ENCODE data around the gene FMO5.

The FMO5 gene

GRCh38 chr1:147214842-147215539, 10.1 kb downstream of the FMO5 start:
- Histone ChIP-seq H3K4me3 (ENCODE audit: low read length) (no peak overlapping the region), H3K9ac (ENCODE audit: low read length) (no peak overlapping the region), H3K4me1 (ENCODE audit: control insufficient read depth, low read depth, low read length) (no peaks in the 10 kb centered on the region), H3K27ac (ENCODE audit: low read length) (no peak overlapping the region), H3K9me3 (ENCODE audit: control insufficient read depth, low read depth, low read length) (no peaks in the 10 kb centered on the region), H3K36me3 (ENCODE audit: control insufficient read depth, low read depth, low read length) (no peaks in the 10 kb centered on the region), H3K27me3 (ENCODE audit: control insufficient read depth, insufficient read depth, low read length) (no peaks in the 10 kb centered on the region)

GRCh38 chr1:147214325-147214724, 10.8 kb downstream of the FMO5 start:
- H3K36me3 ChIP-seq (ENCODE audit: control insufficient read depth, low read depth, low read length), result no peaks in the 10 kb centered on the region
- H3K27me3 ChIP-seq (ENCODE audit: control insufficient read depth, insufficient read depth, low read length), result no peaks in the 10 kb centered on the region
- no peak overlapping the region for H3K4me3 ChIP-seq (ENCODE audit: low read length)
- H3K9me3 ChIP-seq (ENCODE audit: control insufficient read depth, low read depth, low read length), result no peaks in the 10 kb centered on the region
- no peak overlapping the region for H3K9ac ChIP-seq (ENCODE audit: low read length)
- no peaks in the 10 kb centered on the region for H3K4me1 ChIP-seq (ENCODE audit: control insufficient read depth, low read depth, low read length)
- no peak overlapping the region for H3K27ac ChIP-seq (ENCODE audit: low read length)

GRCh38 chr1:147213271-147213670, 11.9 kb downstream of the FMO5 start:
- H3K9me3 ChIP-seq (ENCODE audit: control insufficient read depth, low read depth, low read length), result no peaks in the 10 kb centered on the region
- H3K4me1 ChIP-seq (ENCODE audit: control insufficient read depth, low read depth, low read length), result no peaks in the 10 kb centered on the region
- H3K36me3 ChIP-seq (ENCODE audit: control insufficient read depth, low read depth, low read length), result no peaks in the 10 kb centered on the region
- no peak overlapping the region for H3K4me3 ChIP-seq (ENCODE audit: low read length)
- no peaks in the 10 kb centered on the region for H3K27me3 ChIP-seq (ENCODE audit: control insufficient read depth, insufficient read depth, low read length)
- H3K9ac ChIP-seq (ENCODE audit: low read length), result no peak overlapping the region
- no peak overlapping the region for H3K27ac ChIP-seq (ENCODE audit: low read length)

- H3K27ac ChIP-seq (ENCODE audit: low read length), result no peak overlapping the region
- no peaks in the 10 kb centered on the region for H3K4me1 ChIP-seq (ENCODE audit: control insufficient read depth, low read depth, low read length)
- H3K4me3 ChIP-seq (ENCODE audit: low read length), result no peak overlapping the region
- H3K36me3 ChIP-seq (ENCODE audit: control insufficient read depth, low read depth, low read length), result no peaks in the 10 kb centered on the region
- no peaks in the 10 kb centered on the region for H3K9me3 ChIP-seq (ENCODE audit: control insufficient read depth, low read depth, low read length)
- no peaks in the 10 kb centered on the region for H3K27me3 ChIP-seq (ENCODE audit: control insufficient read depth, insufficient read depth, low read length)
- no peak overlapping the region for H3K9ac ChIP-seq (ENCODE audit: low read length)
These were observed 13.6 kb downstream of the FMO5 start for GRCh38 chr1:147211577-147211976.

GRCh38 chr1:147210987-147211386, 14.2 kb downstream of the FMO5 start:
- Histone ChIP-seq H3K9me3 (ENCODE audit: control insufficient read depth, low read depth, low read length) (no peaks in the 10 kb centered on the region), H3K27me3 (ENCODE audit: control insufficient read depth, insufficient read depth, low read length) (no peaks in the 10 kb centered on the region), H3K36me3 (ENCODE audit: control insufficient read depth, low read depth, low read length) (no peaks in the 10 kb centered on the region), H3K4me1 (ENCODE audit: control insufficient read depth, low read depth, low read length) (no peaks in the 10 kb centered on the region), H3K9ac (ENCODE audit: low read length) (no peak overlapping the region), H3K27ac (ENCODE audit: low read length) (no peak overlapping the region), H3K4me3 (ENCODE audit: low read length) (no peak overlapping the region)

GRCh38 chr1:147209825-147210821, 15.0 kb downstream of the FMO5 start:
- no peaks in the 10 kb centered on the region for H3K27me3 ChIP-seq (ENCODE audit: control insufficient read depth, insufficient read depth, low read length)
- H3K36me3 ChIP-seq (ENCODE audit: control insufficient read depth, low read depth, low read length), result no peaks in the 10 kb centered on the region
- H3K4me3 ChIP-seq (ENCODE audit: low read length), result no peak overlapping the region
- no peaks in the 10 kb centered on the region for H3K4me1 ChIP-seq (ENCODE audit: control insufficient read depth, low read depth, low read length)
- no peaks in the 10 kb centered on the region for H3K9me3 ChIP-seq (ENCODE audit: control insufficient read depth, low read depth, low read length)
- H3K9ac ChIP-seq (ENCODE audit: low read length), result no peak overlapping the region
- H3K27ac ChIP-seq (ENCODE audit: low read length), result no peak overlapping the region

- no peaks in the 10 kb centered on the region for H3K9me3 ChIP-seq (ENCODE audit: control insufficient read depth, low read depth, low read length)
- H3K27me3 ChIP-seq (ENCODE audit: control insufficient read depth, insufficient read depth, low read length), result no peaks in the 10 kb centered on the region
- no peak overlapping the region for H3K9ac ChIP-seq (ENCODE audit: low read length)
- H3K27ac ChIP-seq (ENCODE audit: low read length), result no peak overlapping the region
- no peaks in the 10 kb centered on the region for H3K36me3 ChIP-seq (ENCODE audit: control insufficient read depth, low read depth, low read length)
- H3K4me3 ChIP-seq (ENCODE audit: low read length), result no peak overlapping the region
- H3K4me1 ChIP-seq (ENCODE audit: control insufficient read depth, low read depth, low read length), result no peaks in the 10 kb centered on the region
These were observed 16.5 kb downstream of the FMO5 start for GRCh38 chr1:147208619-147209018.

- Histone ChIP-seq H3K4me1 (ENCODE audit: control insufficient read depth, low read depth, low read length) (no peaks in the 10 kb centered on the region), H3K9me3 (ENCODE audit: control insufficient read depth, low read depth, low read length) (no peaks in the 10 kb centered on the region), H3K36me3 (ENCODE audit: control insufficient read depth, low read depth, low read length) (no peaks in the 10 kb centered on the region), H3K4me3 (ENCODE audit: low read length) (no peak overlapping the region), H3K9ac (ENCODE audit: low read length) (no peak overlapping the region), H3K27me3 (ENCODE audit: control insufficient read depth, insufficient read depth, low read length) (no peaks in the 10 kb centered on the region), H3K27ac (ENCODE audit: low read length) (no peak overlapping the region)
These were observed 17.9 kb downstream of the FMO5 start for GRCh38 chr1:147207192-147207591.

- Histone ChIP-seq H3K4me3 (ENCODE audit: low read length) (no peak overlapping the region), H3K36me3 (ENCODE audit: control insufficient read depth, low read depth, low read length) (no peaks in the 10 kb centered on the region), H3K27me3 (ENCODE audit: control insufficient read depth, insufficient read depth, low read length) (no peaks in the 10 kb centered on the region), H3K4me1 (ENCODE audit: control insufficient read depth, low read depth, low read length) (no peaks in the 10 kb centered on the region), H3K9me3 (ENCODE audit: control insufficient read depth, low read depth, low read length) (no peaks in the 10 kb centered on the region), H3K9ac (ENCODE audit: low read length) (no peak overlapping the region), H3K27ac (ENCODE audit: low read length) (no peak overlapping the region)
These were observed 21.1 kb downstream of the FMO5 start for GRCh38 chr1:147204080-147204479.

- no peak overlapping the region for H3K4me3 ChIP-seq (ENCODE audit: low read length)
- H3K27ac ChIP-seq (ENCODE audit: low read length), result no peak overlapping the region
- H3K36me3 ChIP-seq (ENCODE audit: control insufficient read depth, low read depth, low read length), result no peaks in the 10 kb centered on the region
- no peaks in the 10 kb centered on the region for H3K4me1 ChIP-seq (ENCODE audit: control insufficient read depth, low read depth, low read length)
- no peak overlapping the region for H3K9ac ChIP-seq (ENCODE audit: low read length)
- H3K27me3 ChIP-seq (ENCODE audit: control insufficient read depth, insufficient read depth, low read length), result no peaks in the 10 kb centered on the region
- H3K9me3 ChIP-seq (ENCODE audit: control insufficient read depth, low read depth, low read length), result no peaks in the 10 kb centered on the region
These were observed 22.6 kb downstream of the FMO5 start for GRCh38 chr1:147202576-147202975.

- H3K27me3 ChIP-seq (ENCODE audit: control insufficient read depth, insufficient read depth, low read length), result no peaks in the 10 kb centered on the region
- H3K4me3 ChIP-seq (ENCODE audit: low read length), result no peak overlapping the region
- no peaks in the 10 kb centered on the region for H3K9me3 ChIP-seq (ENCODE audit: control insufficient read depth, low read depth, low read length)
- no peak overlapping the region for H3K9ac ChIP-seq (ENCODE audit: low read length)
- no peaks in the 10 kb centered on the region for H3K36me3 ChIP-seq (ENCODE audit: control insufficient read depth, low read depth, low read length)
- H3K27ac ChIP-seq (ENCODE audit: low read length), result no peak overlapping the region
- H3K4me1 ChIP-seq (ENCODE audit: control insufficient read depth, low read depth, low read length), result no peaks in the 10 kb centered on the region
These were observed 23.4 kb downstream of the FMO5 start for GRCh38 chr1:147201786-147202185.
